Stimulated activated CD4-positive, alpha-beta T cell treated with anti-CD3 and anti-CD28 coated beads, Interleukin-2, amount 100 ng/mL, for 48 hours (primary cell): ENCODE data around the gene LSAMP.

Experiments used
- DNase-seq, 2 donors: peaks; one replicate each; pipeline ENCODE4 v3.0.0-alpha.2; 2020

LSAMP gene

DNA sequence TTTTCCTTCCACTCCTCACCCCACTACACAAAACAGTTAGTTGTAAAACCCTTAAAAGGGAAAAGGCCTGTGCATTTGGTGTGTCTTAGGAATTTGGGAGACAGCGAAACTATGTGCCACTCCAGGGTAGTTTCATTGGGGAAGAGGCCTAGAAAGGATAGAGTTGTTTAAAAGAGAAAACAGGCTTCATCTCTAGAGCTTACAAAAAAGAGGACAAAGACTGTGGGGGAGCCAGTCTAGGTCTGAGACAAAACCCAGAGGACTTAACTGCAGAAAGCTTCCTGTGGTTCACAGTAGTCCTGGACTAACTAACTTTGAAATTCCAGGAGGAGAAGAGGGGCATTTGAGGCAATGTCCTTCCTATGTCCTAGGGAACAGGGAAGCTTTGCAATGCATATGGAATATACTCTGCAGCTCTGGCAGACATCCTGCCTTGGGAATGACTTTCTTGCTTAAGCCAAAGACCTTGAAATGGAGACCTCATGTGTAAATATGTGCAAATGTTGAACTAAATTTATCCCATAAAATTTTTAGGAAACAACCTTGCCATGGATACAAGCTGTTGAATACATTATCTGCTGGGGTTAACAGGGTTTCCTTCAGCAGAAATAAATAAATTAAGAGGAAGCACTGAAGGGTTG lies 159.4 kb downstream of the LSAMP start:
- DNase-seq, result no peak

DNA sequence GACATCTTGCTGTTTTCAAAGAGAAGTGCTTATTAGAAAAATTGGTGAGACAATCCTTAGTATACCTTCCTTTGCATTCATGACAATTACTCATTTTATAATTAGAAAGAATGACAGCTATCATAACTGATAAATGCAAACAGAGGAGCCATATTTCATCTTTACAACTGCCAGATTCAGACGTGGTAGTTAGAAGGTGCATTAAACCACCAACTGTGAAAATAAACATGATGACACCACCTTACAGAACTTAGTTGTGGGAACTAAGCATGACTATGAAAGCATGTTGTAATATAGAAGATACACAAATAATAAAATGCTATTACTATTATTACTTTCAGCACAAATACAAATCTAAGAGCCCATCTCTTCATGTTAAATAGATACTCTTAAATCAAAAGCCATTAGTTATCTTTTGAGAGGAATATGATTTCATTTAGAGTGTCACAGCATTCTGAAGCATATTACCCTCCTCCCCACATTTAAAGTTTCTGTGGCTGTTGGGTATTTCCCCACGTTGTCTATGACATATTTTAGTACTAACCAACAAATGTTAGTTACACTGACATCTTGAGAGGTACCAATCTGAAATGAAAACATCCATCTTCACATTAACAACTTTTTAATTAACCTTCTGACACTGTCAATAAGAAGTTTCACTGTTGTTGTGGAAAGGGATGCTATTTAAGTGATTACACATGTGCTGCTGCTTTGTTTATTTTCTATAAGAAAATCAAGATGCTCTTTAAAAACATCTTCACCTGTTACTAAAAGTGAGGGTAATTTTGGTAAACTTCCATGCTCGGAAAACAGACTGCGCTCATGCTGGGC lies 163.8 kb downstream of the LSAMP start:
- no peak for DNase-seq

GRCh38 chr3:116280130-116280740 lies 165.1 kb downstream of the LSAMP start:
- DNase-seq, result no peak

DNA sequence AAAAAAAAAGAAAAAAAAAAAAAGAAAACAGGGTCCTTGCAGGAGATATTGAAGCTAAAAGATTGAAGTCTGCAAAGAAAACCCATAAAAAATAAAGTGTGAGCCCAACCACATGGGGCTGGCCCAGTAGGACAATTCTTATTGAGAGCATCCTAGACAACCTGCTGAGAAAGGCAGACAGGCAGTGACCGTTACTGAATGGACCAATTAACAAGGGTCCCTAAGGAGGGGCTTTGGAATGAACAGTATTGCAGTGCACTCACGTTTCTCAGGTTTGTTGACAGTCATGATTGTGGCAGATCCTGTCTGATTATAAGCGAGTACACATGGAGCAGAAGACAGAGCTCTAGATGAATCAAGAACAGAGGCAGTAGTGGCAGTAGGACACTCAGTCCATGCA lies 168.6 kb downstream of the LSAMP start:
- no peak for DNase-seq

- no peak for DNase-seq
These were observed 175.2 kb downstream of the LSAMP start for GRCh38 chr3:116270056-116270455.

GRCh38 chr3:116267116-116267515 lies 178.2 kb downstream of the LSAMP start:
- no peak for DNase-seq

GRCh38 chr3:116265976-116266584 lies 179.2 kb downstream of the LSAMP start:
- DNase-seq, result no peak

- DNase-seq, result no peak
These were observed 180.0 kb downstream of the LSAMP start for GRCh38 chr3:116265320-116265695.

DNA sequence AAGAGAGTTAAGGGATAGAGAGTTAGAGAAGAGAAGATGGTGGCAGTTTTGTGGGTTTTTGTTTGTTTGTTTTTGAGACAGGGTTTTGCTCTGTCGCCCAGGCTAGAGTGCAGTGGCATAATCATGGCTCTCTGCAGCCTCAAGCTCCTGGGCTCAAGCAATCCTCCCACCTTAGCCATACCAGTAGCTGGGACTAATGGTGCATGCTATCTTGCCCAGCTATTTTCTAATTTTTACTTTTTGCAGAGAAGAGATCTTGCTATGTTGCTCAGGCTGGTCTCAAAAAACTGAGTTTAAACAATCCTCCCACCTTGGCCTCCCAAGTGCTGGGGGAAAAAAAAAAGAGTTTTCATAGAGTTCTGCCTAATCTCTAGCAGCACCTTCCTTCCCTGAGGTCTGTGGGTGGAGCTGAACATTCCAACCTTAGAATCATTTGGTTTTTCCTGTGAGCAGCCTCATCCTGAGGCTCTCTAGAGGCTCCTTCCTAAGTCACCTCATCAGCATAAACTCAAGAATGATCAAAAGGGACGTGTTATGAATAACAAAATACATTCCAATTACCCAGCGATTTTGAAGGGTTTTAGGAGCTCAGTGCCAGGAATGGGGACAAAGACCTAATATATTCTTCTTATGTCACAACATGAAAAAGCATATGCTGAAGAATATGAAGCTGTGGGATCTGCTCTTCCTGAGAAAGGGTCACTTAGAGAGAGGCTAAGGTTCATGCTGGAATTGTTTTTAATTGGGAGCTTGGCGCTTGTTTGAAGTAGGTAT lies 180.6 kb downstream of the LSAMP start:
- no peak for DNase-seq

DNA sequence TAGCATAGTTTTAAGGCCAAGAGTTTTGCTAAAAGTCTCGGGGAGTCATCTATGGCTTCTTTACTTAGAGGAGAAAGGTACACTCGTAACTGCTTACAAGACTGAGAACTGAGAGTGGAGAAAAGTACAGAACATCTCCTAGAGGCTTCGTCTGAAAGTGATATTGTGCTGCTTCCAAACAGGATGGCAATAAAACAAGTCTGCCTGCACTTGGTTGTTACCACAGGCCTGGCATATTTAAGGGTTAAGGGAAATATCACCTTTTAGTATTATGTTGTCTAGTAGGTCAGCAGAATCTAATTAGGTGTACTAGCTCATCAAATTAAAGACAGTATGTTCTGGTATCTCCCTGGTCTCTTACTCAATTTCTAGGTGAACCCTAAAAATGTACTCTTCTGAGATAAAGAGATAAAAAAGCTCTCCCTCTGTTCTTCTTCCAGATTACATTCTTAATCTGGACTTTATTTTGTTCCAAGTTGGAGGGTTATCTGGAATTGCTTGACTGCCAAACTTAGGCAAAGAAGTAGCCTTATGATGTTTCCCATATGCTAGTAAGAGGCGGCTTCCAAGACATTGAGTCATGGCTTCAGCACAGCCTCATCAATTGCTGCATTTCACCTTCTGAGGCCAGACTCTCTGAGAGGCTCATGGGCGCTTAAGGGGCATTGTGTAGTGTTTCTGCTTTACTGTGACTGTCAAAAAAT lies 181.3 kb downstream of the LSAMP start:
- no peak for DNase-seq

- no peak for DNase-seq
These were observed 184.8 kb downstream of the LSAMP start for GRCh38 chr3:116260491-116260890.

DNA sequence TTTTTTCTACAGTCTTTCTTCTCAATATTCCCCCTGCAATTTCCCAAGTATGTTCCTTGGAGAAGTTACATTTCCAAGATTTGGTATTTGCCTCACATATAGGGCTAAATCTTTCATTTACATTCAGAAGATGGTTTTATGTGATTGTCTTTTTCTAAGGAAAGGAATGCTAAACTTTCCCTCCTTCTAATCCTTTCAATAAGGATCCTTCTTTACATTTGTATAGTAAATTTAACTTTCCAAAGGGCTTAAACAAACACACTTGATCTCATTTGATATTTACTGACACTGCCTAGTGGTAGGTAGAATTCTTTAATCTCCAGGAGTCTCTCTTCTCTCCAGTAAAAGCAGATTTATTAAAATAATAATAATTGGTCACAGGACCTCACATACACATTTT lies 185.3 kb downstream of the LSAMP start:
- no peak for DNase-seq

DNA sequence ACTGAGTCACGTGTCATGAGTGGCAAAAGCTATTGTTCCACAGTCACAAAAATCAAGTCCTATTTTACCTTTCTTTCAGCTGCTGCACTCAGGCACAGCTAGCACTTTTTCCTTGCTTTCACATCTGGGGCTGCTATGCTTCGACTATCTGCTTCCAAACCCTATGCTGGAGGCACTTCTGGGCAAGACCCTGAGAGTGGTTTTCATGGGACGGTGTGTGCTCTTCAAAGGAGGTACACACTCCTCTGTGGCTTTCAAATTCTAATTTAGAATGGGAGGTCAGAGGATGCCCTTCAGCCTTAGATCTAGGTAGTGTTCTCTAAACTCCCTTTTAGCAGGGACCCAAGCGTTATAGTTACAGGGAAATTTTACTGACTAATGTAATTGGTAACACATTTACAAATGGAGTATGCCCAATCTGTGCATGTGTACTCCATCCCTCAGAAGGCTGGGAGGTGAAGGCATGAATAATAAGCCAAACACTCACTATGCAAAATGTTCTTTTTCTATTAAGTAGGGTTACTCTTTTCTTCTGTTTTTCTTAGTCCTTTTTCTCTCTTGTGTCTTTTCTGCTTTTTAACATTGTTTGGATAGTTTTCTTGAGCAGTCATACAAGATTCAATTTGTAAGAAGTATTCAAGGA lies 188.3 kb downstream of the LSAMP start:
- DNase-seq, result no peak

- no peak for DNase-seq
These were observed 190.7 kb downstream of the LSAMP start for GRCh38 chr3:116254541-116254940.

DNA sequence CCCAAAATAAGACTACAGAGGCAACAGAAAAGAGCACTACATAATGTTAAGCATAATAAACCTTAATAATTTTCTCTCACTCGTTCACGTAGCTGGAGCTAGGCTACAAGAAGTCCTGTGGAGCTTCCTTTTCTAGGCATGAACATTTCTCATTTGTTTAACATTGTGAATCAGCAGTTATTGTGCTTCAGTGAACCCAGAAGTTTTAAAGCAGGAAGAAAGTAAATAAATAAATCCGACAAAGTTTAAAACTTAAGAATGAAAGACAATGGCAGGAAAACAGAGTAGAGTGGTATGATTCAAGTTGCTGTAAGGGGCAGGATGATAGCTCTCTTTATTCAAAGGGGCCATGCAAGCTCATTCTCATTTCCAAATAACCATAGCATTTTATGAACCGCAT lies 191.8 kb downstream of the LSAMP start:
- DNase-seq, result no peak

DNA sequence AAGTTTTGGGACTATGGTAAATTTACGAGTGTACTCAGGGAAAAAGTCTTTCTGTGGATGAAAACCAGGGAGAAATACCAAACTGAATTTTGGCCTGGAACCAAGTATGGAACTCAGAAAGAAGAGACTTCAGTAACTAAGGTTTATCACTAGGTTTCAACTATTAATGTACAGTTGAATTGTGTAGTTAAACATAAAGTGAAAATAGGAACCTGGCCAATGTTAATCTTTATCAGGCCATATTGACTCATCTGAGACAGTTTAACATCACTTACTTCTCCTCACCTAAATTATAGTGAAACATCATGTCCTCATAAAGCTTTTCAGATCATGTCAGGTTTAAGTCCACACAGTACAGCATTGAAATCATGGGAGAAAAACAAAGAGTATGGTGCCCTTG lies 197.7 kb downstream of the LSAMP start:
- DNase-seq, result no peak

GRCh38 chr3:116246406-116246980 lies 198.8 kb downstream of the LSAMP start:
- DNase-seq, result no peak

DNA sequence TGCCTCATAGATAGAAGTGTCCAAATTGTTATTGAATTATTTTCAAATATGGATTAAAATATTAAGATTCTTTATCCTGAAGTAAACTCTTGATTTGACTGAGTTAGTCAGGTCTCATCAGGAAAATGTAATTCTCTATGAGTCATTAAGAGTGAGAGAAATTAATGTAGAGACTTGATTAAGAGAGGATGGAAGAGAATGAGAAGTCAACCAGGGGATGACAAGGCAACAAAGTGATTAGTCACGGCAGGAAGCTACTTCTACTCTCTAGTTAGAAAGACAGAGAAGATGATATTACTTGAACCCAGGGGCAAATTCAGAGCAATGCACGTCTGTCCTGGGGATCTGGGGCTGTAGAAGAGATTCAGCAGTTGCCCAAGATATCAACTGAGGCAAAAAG lies 202.5 kb downstream of the LSAMP start:
- no peak for DNase-seq

- no peak for DNase-seq
These were observed 203.6 kb downstream of the LSAMP start for GRCh38 chr3:116241677-116242076.

GRCh38 chr3:116240261-116240660 lies 205.0 kb downstream of the LSAMP start:
- DNase-seq, result no peak

- DNase-seq, result no peak
These were observed 206.3 kb downstream of the LSAMP start for GRCh38 chr3:116238846-116239565.
